DMS114 treated with DMSO at 0.1 percent for 48 hours (cell line): ENCODE data around the gene CDHR1.

Source experiments
- DNase-seq: peaks from one replicate; lab custom pipeline; 2025; ENCODE audit not compliant: unreplicated experiment; lab: John Stamatoyannopoulos, UW

The CDHR1 gene

DNA sequence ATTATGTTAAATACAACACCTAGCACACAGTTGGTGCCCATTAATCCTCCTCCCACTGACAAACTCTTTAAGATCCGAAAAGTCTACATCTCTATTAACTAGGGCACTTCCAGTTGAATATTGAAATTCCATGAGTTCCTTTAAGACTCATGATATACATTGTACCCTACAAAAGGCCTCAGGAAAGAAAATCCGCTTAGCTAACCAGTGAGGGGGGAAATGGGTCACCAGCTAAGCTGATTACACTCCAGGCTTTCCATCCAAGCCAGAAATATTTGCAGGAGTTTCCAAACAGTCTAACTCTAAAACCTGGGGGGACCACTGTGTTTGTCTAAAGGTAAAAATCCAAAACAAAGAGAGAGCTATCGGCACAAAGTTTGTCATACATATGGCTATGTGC is 32.3 kb downstream of the CDHR1 start:
- no peak for DNase-seq

DNA sequence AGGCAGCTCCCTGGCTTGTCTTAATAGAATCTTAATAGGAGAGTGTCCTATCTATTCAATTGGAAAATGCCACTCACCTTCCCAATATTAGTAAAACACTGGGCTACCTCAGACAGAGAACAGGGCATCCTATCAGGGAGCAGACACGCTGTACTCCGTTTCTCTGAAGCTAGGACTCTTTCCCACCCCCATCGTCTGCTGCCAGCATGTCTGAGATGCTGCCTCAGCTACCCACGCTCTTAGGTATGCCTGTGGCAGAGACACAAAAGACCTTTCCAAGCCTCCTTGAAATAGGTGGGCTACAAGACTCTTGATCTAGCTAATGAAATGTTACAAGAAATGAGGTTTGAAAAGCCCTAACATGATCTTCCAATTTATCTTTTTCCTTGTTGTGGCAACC is 33.5 kb downstream of the CDHR1 start:
- no peak for DNase-seq

DNA sequence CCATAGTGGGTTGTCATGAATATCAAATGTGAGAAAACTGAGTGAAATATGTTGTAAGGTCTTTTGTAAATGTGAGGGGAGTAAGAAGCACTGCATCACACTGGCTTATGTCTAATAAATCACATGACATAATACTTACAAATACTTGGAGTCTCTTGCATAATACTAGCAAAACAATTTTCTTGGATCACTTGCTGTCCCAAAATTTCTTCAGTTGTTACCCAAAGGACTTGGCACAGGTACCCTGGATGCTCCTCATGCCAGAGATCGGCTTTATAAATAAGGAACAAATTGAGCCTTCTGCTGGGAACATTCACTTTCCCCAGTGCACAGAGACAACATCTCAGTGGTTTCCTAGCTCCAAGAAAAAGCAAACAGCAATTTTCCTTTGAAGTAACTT is 36.0 kb downstream of the CDHR1 start:
- DNase-seq: no peak

DNA sequence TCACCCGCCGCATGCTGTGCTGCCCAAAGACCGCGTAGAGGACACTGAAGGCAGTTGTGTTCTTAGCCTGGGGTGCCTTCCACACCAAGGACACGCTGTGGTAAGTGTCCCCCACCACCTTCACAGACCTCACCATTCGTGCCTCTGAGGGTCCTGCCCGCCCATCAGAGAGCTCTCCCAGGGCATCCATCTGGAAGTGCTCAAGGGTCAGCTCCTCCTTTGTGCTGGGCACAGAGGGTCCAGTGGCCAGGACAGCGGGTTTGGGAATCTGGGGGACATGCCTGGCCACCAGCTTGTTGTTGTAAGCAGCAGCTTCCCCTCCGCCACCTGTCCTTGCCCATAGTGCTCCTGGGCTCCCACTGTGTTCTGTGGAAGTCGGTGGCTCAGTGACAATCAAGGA is 38.0 kb downstream of the CDHR1 start:
- no peak for DNase-seq

DNA sequence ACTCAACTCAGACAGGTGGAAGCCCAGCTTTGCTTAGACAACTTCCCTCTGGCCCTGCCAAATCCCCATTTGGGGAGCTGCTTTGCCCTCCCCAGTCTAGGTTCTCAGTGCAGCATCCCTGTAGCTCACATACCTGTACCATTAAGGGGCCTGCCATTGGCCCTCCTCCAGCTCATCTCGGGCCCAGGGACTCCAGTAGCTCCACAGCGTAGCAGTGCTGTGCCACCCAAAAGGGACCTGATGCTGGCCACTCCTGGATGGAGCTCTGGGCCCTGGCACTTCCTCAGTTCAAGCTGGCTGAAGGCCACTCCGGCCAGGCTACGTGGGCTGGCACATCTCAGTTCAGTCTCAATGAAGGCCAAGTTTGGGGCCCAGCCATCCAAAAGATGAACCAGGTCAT is 39.6 kb downstream of the CDHR1 start:
- DNase-seq: no peak

DNA sequence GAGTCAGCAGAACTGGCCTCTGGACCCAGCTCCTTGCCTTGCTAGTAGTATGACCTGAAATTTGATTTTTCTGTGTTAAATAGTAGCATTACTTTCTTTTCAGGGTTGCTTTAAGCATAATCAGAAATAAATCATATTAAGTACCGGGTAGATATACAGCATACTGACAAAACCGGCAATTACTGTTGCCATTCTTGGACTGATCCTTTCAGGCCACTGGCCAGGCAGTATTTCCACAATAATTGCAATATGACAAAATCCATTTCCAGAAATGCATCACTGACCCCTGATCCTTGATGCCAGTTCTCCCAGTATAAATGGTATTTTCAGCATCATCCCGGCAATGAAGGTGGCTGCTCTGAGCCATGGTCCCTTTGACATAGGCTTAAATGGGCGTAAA is 40.1 kb downstream of the CDHR1 start:
- no peak for DNase-seq

DNA sequence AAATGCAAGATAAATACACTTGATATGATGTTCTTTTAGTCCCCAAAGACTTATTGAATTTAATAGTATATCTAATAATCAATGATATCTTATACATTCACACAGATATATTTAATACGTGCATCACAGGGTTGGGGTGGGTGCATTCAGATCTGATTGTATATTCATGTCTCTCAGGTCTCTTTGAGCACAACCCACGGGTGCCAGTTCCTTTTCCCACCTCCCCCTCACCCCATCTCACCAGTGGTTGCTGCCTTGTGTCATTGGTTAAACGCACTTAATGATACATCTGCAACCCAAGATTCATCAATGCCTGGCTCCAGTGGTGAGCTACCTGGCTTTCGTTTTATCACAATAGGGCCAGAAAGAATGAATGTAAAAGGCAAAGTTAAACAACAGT is 40.8 kb downstream of the CDHR1 start:
- no peak for DNase-seq

DNA sequence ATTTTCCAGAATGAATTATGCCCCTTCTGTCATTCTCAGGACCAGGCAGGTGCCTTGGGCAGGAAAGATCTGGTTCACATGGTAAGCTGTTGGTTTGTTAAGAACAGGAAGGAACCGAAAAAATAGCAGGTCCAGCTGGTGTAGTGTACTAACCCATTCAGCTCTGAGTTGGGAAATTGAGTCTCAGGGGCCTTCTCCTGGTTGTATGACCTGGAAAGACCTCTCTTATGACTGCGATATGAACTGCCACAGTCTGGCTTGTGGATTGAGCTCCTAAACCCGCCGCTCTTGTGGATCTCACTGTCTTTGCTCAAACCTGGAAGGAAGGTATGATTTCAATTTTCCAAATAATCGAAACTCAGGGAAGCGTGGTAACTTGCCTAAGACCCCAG is 42.5 kb downstream of the CDHR1 start:
- no peak for DNase-seq

DNA sequence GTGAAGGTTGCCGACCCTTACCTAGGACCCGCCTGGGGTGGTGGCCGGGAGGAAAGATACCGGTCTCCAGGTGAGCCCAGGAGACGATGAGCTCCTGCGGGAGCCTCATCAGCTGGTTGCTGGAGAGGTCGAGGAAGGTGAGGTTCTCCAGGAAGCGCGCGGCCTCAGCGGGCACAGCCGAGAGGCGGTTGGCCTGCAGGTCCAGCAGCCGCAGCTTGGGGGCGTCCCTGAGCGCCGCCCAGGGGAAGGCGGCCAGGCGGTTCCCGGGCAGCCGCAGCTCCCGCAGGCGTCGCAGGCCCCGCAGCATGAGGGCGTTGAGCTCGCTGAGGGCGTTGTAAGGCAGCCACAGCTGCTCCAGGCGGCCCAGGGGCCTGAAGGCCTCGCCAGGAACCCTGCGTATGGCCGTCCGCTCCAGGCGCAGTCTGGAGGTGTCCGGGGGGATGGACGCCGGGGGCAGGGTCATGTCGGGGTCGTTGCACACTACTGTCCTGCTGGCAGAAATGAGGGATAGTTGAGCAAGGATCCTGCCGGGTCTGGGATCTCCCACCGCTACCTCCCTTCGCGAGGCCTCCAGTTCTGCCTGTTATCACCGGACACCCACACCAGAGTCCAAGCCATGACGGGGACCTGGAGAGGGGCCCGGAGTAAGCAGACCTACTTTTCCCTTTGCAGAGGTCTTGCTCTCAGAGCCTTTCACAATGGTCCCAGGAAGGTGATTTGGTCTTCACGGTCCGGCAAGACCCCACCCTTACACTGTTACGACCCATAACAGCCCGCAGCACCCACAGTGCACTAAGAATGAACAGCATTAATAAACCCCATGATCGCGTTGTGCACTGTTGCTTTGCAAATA is 43.1 kb downstream of the CDHR1 start:
- no peak for DNase-seq

DNA sequence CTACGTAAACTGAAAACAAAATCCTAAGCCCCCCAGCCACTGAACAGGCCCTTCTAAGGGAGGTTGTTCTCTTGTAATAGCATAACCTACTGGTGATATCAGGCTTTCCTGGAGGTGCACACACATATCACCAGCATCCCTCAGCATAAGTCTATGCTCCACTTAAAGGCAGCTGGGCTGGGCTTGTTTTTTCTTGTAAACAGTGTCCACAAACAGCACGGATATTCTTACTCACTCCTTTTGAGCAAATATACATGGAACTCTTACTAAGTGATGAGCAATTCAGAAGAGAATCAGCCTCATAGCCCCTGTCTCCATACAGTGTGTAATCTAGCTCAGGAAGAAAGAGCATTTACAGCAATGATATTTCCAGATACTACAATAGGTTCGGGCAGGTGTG is 44.6 kb downstream of the CDHR1 start:
- DNase-seq: no peak

DNA sequence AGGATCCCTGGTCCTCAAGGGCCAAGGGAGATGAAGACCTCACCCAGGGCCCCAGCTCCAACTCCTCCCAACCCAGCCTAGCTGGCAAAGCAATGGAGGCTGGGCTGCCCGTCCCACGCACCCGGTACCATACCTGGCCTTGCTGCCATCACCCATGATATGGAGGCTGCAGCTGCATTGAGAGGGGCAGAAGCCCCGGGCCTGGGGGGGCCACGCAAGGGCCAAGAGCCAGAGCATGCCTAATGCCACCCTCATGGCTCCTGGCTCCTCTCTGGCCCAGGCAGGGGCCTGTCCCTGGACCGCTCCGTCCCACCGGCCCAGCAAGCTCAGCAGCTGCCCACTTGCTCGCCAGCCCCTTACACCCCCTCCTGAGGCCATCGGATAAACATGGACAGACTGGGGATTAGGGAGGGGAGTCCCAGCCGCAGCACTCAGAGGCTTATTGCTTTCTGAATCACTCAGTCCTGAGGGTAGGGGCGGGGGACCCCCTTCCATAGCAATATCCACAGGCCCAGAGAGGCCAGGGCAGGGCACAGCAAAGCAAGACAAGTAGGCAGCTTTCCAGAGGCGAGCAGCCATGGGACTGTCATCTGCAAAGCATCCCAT is 47.0 kb downstream of the CDHR1 start, which contains the start of gene LRIT1:
Gene LRIT1, minus strand, starts transcription at position 362 of the 606 bp plus-strand sequence. Its CDS starts 107 bp downstream, at position 255.
- DNase-seq: no peak

DNA sequence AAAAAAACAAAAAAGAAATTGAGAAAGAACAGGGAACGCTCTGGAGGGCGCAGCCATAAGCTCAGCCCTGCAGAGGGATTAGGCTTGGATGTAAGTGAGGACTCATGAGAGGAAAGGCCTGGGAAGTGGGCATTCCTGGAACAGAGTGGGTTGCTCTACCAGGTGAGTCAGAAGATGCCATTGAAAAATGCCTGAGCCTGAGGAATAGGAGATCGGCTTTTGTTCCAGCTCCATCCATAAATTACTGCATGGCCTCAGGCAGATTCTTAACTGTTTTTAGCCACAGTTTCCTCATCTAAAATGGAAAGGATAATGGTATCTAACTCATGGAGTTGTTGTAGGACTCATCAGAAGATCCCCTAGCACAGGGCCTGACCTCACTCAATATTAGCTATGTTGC is 49.4 kb downstream of the CDHR1 start:
- no peak for DNase-seq

DNA sequence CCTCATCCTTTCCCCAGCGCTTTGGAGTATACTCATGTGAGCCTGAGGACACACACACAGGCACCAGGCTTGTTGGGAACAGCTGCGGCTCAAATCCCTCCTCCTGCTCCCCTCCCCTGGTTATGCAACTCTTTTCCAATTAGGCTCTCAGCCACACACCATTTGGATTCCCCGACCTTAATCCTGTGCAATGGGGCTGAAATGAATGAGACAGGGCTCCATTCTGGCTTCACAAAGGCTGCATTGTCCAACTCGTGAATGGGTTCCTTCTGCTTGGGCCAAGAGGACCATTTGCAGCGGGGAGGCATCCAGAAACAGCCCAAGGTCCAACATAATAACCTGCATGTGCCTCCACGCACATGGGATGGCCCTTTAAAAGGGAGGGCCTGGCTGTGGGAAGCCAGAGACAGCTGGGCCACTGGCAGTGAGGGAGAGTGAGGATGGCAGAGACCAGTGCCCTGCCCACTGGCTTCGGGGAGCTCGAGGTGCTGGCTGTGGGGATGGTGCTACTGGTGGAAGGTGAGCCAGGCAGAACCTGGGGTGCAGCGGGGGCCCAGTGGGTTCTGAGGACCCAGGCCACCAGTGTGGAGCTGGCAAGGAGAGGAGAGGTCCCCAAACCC is 50.4 kb downstream of the CDHR1 start, which contains the start of gene RGR:
Gene RGR, plus strand, starts transcription at position 403 of the 620 bp plus-strand sequence. Its CDS starts 38 bp downstream, at position 441.
- no peak for DNase-seq

DNA sequence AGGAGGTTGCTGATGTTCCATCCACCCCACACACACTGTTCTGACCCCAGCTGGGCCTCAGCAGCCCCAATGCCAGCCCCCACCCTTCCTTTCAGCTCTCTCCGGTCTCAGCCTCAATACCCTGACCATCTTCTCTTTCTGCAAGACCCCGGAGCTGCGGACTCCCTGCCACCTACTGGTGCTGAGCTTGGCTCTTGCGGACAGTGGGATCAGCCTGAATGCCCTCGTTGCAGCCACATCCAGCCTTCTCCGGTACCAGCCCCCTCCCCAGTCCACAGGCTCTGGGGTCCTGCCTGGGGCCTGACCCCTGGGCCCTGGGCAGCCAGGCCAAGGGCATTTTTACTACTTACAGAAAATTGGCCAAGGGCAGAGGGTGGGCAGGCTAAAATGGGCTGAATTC is 53.2 kb downstream of the CDHR1 start:
- no peak for DNase-seq

DNA sequence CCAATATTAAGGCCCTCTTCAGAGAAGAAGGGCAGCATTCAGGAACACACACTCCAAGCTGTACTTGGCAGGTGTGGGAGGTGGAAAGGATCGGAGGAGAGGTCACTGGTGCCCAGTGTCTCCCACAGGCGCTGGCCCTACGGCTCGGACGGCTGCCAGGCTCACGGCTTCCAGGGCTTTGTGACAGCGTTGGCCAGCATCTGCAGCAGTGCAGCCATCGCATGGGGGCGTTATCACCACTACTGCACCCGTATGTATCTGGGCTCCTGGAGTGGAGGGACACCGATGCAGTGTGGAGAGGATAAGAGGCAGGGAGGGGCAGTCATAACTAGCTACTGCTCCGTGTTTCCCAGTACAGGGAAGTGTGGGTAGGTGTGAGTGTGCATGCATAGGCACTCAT is 54.5 kb downstream of the CDHR1 start:
- no peak for DNase-seq

DNA sequence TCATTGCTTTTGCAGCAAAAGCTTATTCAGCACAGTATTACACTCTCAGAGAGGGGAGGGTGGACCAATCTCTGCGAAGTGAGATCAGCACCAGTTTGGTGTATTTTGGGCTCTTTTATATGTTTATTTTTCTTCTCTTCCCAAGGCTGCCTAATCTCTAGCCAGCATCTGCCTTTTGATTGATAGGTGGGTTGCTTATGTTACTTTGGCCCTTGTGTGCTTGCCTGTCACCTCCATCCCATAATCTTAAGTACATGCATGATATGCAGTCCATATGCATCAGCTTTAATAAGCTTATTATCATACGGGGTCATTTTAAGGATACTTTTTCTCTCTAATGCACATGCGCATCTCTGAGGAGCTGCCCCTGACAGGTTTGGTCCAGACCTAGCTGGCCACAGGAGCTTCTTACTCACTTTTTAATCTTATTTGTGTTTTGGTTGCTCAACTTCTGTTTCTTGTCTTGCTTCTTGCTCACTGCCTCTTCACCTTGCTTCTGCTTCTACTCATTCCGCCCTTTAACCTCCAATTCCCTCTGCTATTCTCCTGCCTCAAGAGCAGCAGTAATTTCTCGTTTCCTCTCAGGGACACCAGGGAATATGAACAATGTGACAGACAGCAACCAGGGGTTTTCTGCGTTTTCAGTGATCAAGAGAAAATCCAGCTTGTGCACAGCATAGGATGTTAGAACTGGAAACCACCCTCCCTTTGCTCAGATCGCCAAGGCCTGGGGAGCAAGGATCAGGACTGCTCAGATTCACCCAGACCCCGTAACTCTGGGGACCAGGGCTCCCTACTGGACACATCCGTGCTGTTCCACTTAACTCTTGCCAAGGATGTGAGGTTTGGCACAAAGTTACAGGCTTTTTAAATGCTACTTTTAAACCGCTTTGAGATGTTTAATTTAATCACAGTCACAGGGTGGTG is 60.5 kb downstream of the CDHR1 start:
- DNase-seq: no peak

DNA sequence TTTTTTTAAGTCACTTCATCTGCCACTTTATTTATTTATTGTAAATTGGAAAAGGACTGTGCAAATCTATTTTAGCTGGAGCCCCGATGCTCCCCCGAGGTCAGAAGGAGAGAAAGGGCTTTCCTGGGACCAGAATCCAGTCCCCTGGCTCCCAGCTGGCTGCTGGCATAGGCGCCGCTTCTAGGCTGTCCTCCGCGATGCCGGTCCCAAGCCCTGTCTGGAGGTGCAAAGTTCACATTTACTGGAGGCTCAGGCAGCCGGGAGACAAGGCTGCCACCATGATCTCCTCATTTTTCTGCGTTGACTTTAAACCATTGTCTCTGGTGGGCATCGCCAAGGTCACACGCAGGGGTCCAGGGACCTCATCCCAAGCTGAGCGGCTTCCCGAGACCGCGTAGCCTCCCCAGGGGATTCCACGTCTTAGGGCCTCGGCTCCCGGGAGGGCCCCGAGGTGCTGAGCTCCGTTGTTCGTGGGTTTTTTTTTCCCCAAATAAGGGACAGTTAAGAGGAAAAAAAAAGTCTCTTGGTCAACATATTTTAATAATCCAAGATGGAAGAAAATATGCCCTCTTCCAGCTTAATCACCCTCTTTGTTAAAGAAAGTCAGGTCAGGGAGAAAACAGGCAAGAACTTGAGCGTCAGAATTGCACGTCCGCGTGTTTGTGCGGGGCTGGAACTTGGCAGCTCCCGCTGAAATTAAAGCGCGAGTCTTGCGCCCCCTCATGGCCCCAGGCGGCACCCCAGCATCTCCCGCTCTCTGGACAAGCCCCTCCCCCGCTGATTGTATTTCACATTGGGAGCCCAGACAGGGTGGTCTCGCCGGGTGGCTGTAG is 62.4 kb downstream of the CDHR1 start:
- DNase-seq: no peak

DNA sequence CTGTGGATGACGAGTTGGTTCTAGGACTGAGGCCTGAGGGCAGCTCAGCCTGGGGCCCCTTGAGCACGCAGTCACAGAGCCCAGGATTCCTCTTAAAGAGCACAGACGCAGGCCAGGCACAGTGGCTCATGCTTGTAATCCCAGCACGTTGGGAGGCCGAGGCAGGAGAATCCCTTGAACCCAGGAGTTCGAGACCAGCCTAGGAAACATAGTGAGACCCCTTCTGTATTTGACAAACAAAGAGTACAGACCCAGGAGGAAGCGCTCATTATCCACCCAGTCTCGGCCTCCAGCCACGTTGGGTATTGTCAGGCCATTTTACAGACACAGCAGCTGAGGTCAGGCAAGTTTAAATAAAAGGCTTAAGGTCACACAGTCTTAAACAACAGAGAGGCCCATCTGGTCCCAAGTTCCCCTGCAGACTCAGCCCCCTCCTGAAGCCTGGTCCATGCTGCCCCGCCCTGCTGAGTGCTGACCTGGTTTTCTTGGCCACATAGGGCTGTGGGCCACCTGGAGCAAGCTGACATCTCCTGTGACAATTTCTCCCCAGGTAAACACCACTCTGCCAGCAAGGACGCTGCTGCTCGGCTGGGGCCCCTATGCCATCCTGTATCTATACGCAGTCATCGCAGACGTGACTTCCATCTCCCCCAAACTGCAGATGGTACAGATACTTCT is 63.1 kb downstream of the CDHR1 start:
- no peak for DNase-seq

DNA sequence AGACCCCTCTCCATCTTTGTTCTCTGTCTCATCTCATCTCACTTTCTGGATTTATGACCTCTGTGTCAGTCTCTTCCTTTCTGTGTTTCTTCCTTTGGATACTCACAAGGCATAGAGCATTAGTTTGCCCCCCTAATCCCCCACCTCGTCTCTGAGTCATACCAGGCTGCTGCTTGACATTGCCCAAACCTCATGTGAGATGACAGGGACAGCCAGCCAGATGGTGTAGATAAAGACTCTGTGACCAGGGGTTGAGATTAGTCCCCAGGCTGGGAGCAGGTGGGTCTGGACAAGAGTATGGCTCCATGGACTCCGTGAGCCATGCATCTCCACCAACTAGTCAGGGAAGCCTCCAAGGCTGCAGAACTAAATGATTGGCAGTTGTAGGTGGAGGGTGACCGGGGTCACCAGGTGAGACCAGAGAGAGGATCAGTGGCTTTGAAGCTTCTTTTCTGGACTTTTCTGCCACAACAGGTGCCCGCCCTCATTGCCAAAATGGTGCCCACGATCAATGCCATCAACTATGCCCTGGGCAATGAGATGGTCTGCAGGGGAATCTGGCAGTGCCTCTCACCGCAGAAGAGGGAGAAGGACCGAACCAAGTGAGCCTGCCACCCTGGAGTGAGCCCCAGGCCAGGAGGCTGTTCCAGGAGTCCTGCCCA is 63.8 kb downstream of the CDHR1 start:
- DNase-seq: no peak
